ENCODE measurements around the gene GRAP2.
"Not testable (repeated sequence)": the region's sequence is repeated elsewhere in the genome, so short reads cannot be mapped to it uniquely, and the experiment has no call there.

GRAP2 gene

GRCh38 chr22:39946503-39947219 lies 45.8 kb downstream of the GRAP2 start:
- DNase-seq (ENCODE audit: low read depth), result no peak

GRCh38 chr22:39947220-39948216 lies 46.6 kb downstream of the GRAP2 start:
- no peak for DNase-seq (ENCODE audit: low read depth)

- no peak for DNase-seq (ENCODE audit: low read depth)
Observed at GRCh38 chr22:39949964-39950737, 49.3 kb downstream of the GRAP2 start.

GRCh38 chr22:39951603-39952293 lies 50.9 kb downstream of the GRAP2 start:
- not testable (repeated sequence) for DNase-seq (ENCODE audit: low read depth)

GRCh38 chr22:39952347-39952746 lies 51.5 kb downstream of the GRAP2 start:
- DNase-seq (ENCODE audit: low read depth), result no peak

GRCh38 chr22:39953101-39953500 lies 52.2 kb downstream of the GRAP2 start:
- DNase-seq (ENCODE audit: low read depth), result no peak

GRCh38 chr22:39954584-39955055 lies 53.7 kb downstream of the GRAP2 start:
- no peak for DNase-seq (ENCODE audit: low read depth)

GRCh38 chr22:39955675-39956074 lies 54.8 kb downstream of the GRAP2 start:
- no peak for DNase-seq (ENCODE audit: low read depth)

- no peak for DNase-seq (ENCODE audit: low read depth)
Observed at GRCh38 chr22:39956932-39957664, 56.2 kb downstream of the GRAP2 start.

- DNase-seq (ENCODE audit: low read depth), result no peak
Observed at GRCh38 chr22:39958009-39958711, 57.3 kb downstream of the GRAP2 start.

GRCh38 chr22:39958949-39959639 lies 58.2 kb downstream of the GRAP2 start:
- no peak for DNase-seq (ENCODE audit: low read depth)

GRCh38 chr22:39959640-39960447 lies 59.0 kb downstream of the GRAP2 start, which contains the start of gene TMA7B:
TSS of gene TMA7B (plus strand) at chr22:39960397. CDS start at chr22:39964375, 3,978 bp downstream.
- DNase-seq (ENCODE audit: low read depth), result no peak

GRCh38 chr22:39960791-39961746 lies 60.2 kb downstream of the GRAP2 start:
- DNase-seq (ENCODE audit: low read depth), result peak; percentile 60

- DNase-seq (ENCODE audit: low read depth), result no peak
Observed at GRCh38 chr22:39962071-39962470, 61.2 kb downstream of the GRAP2 start.

- DNase-seq (ENCODE audit: low read depth), result no peak
Observed at GRCh38 chr22:39965748-39966147, 64.9 kb downstream of the GRAP2 start.

- no peak for DNase-seq (ENCODE audit: low read depth)
Observed at GRCh38 chr22:39966470-39966869, 65.6 kb downstream of the GRAP2 start.

GRCh38 chr22:39967103-39967829 lies 66.4 kb downstream of the GRAP2 start:
- DNase-seq (ENCODE audit: low read depth), result no peak

All from stimulated activated CD8-positive, alpha-beta memory T cell treated with anti-CD3 and anti-CD28 coated beads, Interleukin-4, amount 100 ng/mL, for 24 hours (primary cell).